ENCODE measurements around the gene RBPMS2.

RBPMS2 gene

DNA sequence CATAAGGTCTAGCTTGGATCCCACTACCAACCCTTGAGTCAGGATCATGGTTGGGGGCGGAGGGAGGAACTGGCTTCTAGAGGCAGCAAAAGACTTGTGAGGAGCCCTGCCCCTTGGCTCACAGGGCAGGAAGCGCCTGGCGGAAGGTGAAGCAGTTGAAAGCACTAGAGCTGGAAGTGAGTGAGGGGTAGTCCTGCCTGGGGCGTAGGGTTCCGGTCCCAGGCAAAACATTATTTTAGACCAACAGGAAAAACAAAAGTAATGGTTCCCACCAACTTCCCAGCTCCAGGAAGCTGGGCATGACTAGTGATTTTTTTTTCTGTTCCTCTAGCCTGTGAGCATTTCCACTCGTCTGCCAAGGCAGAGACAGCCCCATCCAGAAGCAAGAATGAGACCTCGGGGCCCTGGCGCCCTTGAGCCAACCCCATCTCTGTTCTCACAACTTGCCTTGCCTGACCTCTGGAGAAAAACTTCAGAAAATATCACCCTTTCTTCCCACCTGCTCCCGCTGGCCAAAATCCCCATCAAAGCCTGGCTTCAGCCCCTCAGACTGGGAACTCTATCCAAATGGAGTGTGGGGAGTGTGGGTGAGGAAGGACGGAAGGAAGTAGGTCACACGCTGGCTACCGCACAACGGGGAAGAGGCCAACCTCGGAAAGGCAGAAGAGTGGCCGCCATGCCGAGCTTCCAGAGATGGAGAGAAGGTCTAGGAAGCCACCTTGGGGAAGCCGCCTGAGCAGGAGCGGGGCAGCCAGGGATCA lies 57.5 kb downstream of the RBPMS2 start:
- TF ChIP-seq, protein P1, sequence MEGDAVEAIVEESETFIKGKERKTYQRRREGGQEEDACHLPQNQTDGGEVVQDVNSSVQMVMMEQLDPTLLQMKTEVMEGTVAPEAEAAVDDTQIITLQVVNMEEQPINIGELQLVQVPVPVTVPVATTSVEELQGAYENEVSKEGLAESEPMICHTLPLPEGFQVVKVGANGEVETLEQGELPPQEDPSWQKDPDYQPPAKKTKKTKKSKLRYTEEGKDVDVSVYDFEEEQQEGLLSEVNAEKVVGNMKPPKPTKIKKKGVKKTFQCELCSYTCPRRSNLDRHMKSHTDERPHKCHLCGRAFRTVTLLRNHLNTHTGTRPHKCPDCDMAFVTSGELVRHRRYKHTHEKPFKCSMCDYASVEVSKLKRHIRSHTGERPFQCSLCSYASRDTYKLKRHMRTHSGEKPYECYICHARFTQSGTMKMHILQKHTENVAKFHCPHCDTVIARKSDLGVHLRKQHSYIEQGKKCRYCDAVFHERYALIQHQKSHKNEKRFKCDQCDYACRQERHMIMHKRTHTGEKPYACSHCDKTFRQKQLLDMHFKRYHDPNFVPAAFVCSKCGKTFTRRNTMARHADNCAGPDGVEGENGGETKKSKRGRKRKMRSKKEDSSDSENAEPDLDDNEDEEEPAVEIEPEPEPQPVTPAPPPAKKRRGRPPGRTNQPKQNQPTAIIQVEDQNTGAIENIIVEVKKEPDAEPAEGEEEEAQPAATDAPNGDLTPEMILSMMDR (IDR thresholded peaks at IDR 0.05): no peak
- TF ChIP-seq ZFX (IDR thresholded peaks at IDR 0.05; ENCODE audit: borderline replicate concordance): no peak
- no peak overlapping the region for H3K27ac ChIP-seq

DNA sequence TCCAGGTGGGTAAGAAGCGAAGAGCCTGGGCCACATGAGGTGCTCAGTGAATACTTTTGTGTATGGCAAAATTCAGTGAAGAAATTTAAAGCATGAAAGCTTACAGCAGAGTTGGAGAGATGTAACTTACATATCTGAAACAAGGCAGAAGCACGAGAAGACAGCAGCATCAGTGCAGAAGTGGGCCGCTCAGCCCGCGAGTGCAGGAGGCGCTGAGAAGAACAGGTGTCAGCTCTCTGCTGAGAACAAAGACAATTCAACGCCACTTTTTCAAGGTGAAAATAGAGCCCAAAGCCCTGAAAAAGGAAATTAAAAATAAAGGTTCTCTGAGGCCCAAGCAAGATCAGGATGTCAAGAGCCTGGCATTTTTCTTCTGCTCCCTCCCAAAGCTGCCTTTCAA lies 58.3 kb downstream of the RBPMS2 start:
- no peak overlapping the region for H3K27ac ChIP-seq

DNA sequence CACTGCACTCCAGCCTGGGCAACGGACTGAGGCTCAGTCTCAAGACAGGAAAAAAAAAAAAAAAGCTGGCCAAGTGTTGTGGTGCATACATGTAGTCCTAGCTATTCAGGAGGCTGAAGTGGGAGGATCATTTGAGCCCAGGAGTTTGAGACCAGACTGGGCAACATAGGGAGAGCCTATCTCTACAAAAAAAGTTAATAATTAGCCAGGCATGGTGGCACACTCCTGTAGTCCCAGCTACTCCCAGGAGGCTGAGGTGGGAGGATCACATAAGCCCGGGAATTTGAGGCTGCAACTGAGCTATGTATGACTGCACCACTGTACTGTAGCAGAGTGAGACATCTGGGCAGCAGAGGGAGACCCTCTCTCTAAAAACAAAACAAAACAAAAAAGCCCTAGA lies 58.9 kb downstream of the RBPMS2 start:
- H3K27ac ChIP-seq: no peak overlapping the region
- TF ChIP-seq, protein P1 (IDR thresholded peaks at IDR 0.05): no peak
- TF ChIP-seq ZFX (IDR thresholded peaks at IDR 0.05; ENCODE audit: borderline replicate concordance): no peak

More for the DNA sequence above, 58.3 kb downstream of the RBPMS2 start:
- no peak for TF ChIP-seq ZFX (IDR thresholded peaks at IDR 0.05; ENCODE audit: borderline replicate concordance)
- TF ChIP-seq, protein P1 (IDR thresholded peaks at IDR 0.05): no peak

DNA sequence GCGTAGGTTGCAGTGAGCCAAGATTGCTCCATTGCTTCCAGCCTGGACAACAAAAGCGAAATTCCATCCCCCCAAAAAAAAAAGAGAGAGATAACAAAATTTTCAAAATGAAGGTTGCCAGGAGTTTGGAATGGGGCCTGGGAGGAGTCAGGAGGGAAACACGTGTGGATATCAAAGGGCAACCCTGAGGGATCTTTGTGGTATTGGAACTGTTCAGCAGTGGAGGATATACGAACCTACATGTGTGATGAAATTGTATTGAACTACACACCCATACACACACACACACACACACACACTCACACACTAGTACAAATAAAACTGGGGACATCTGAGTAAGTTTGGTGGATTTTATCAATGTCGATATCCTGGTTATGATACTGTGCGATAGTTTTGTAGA lies 61.8 kb downstream of the RBPMS2 start:
- no peak for TF ChIP-seq ZFX (IDR thresholded peaks at IDR 0.05; ENCODE audit: borderline replicate concordance)
- TF ChIP-seq, protein P1 (IDR thresholded peaks at IDR 0.05): no peak
- H3K27ac ChIP-seq: no peak overlapping the region

DNA sequence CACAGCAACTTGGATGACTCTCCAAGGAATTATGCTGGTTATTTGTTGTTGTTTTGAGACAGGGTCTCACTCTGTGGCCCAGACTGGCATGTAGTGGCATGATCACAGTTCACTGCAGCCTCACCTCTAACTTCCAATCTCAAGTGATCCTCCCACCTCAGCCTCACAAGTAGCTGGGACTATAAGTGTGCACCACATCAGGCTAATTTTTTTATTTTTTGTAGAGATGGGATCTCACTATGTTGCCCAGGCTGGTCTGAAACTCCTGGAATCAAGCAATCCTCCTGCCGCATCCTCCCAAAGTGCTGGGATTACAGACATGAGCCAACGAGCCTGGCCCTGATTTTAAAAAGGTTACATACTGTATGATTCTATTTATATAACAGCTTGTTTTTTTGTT lies 63.0 kb downstream of the RBPMS2 start:
- TF ChIP-seq, protein P1 (IDR thresholded peaks at IDR 0.05): no peak
- TF ChIP-seq ZFX (IDR thresholded peaks at IDR 0.05; ENCODE audit: borderline replicate concordance): no peak
- no peak overlapping the region for H3K27ac ChIP-seq

DNA sequence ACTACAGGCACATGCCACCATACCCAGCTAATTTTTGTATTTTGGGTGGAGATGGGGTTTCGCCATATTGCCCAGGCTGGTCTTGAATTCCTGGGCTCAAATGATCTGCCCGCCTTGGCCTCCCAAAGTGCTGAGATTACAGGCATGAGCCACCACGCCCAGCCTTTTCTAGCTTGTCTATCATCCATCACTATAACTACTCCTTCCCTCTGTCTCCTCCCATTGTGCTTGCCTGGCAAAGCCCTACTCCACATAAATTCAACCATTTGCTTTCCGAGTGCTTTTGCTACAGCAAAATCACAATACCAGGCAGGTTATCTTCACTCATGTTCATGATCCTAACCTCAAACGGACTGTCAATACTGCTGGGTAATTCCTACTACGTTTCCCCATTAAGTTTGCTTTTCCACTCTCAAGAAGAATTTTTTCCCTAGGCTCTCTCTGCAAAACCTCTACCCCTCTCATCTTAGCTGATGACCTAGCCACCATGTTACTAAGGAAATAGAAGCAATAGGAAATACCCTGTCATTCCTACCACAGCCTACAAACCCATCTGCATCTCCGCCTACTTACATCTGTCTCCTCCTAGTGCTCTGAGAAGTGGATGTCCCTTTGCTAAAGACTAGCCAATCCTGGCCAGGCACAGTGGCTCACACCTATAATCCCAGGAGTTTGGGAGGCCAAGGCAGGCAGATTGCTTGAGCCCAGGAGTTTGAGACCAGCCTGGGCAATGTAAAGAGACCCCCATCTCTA lies 64.5 kb downstream of the RBPMS2 start:
- H3K27ac ChIP-seq: no peak overlapping the region
- TF ChIP-seq ZFX (IDR thresholded peaks at IDR 0.05; ENCODE audit: borderline replicate concordance): no peak
- TF ChIP-seq, protein P1 (IDR thresholded peaks at IDR 0.05): no peak

Measured in 22Rv1 (cell line).